ENCODE measurements around the gene CD72.
"Not testable (repeated sequence)": the region's sequence is repeated elsewhere in the genome, so short reads cannot be mapped to it uniquely, and the experiment has no call there.

The CD72 gene

GRCh38 chr9:35594471-35594870 lies 23.7 kb downstream of the CD72 start:
- DNase-seq (ENCODE audit: low read depth, low spot score): no peak

- no peak for DNase-seq (ENCODE audit: low read depth, low spot score)
Measured at GRCh38 chr9:35593581-35593980, 24.6 kb downstream of the CD72 start.

- not testable (repeated sequence) for DNase-seq (ENCODE audit: low read depth, low spot score)
Measured at GRCh38 chr9:35588506-35588905, 29.7 kb downstream of the CD72 start.

- not testable (repeated sequence) for DNase-seq (ENCODE audit: low read depth, low spot score)
Measured at GRCh38 chr9:35584681-35585080, 33.5 kb downstream of the CD72 start.

- not testable (repeated sequence) for DNase-seq (ENCODE audit: low read depth, low spot score)
Measured at GRCh38 chr9:35583521-35583920, 34.7 kb downstream of the CD72 start.

GRCh38 chr9:35579659-35580227 lies 38.5 kb downstream of the CD72 start:
- DNase-seq (ENCODE audit: low read depth, low spot score): not testable (repeated sequence)

- no peak for DNase-seq (ENCODE audit: low read depth, low spot score)
Measured at GRCh38 chr9:35579130-35579529, 39.1 kb downstream of the CD72 start.

GRCh38 chr9:35577486-35577885 lies 40.7 kb downstream of the CD72 start:
- no peak for DNase-seq (ENCODE audit: low read depth, low spot score)

- DNase-seq (ENCODE audit: low read depth, low spot score): no peak
Measured at GRCh38 chr9:35575478-35575877, 42.7 kb downstream of the CD72 start.

- DNase-seq (ENCODE audit: low read depth, low spot score): no peak
Measured at GRCh38 chr9:35574578-35575122, 43.6 kb downstream of the CD72 start.

- DNase-seq (ENCODE audit: low read depth, low spot score): no peak
Measured at GRCh38 chr9:35570709-35571504, 47.3 kb downstream of the CD72 start.

GRCh38 chr9:35569206-35569605 lies 49.0 kb downstream of the CD72 start:
- DNase-seq (ENCODE audit: low read depth, low spot score): no peak

GRCh38 chr9:35568196-35568595 lies 50.0 kb downstream of the CD72 start:
- DNase-seq (ENCODE audit: low read depth, low spot score): no peak

GRCh38 chr9:35566417-35566816 lies 51.8 kb downstream of the CD72 start:
- no peak for DNase-seq (ENCODE audit: low read depth, low spot score)

GRCh38 chr9:35564658-35565061 lies 53.6 kb downstream of the CD72 start:
- DNase-seq (ENCODE audit: low read depth, low spot score): no peak

GRCh38 chr9:35563791-35564197 lies 54.4 kb downstream of the CD72 start:
- no peak for DNase-seq (ENCODE audit: low read depth, low spot score)

- no peak for DNase-seq (ENCODE audit: low read depth, low spot score)
Measured at GRCh38 chr9:35562895-35563780, 55.1 kb downstream of the CD72 start.

- DNase-seq (ENCODE audit: low read depth, low spot score): no peak
Measured at GRCh38 chr9:35561468-35562261, 56.5 kb downstream of the CD72 start.

GRCh38 chr9:35560625-35561337 lies 57.4 kb downstream of the CD72 start:
- no peak for DNase-seq (ENCODE audit: low read depth, low spot score)
